HG03342 (cell line): ENCODE measurements around the gene MTR.
"Not testable (repeated sequence)": the region's sequence is repeated elsewhere in the genome, so short reads cannot be mapped to it uniquely, and the experiment has no call there.

Experiments used
- ATAC-seq: cut with Tn5 transposase; IDR thresholded peaks from one replicate; pipeline ENCODE4 v1.9.1; 2021; ENCODE audit warnings: mild to moderate bottlenecking, moderate library complexity; ENCODE audit not compliant: unreplicated experiment

The MTR gene

GRCh38 chr1:236893626-236894545 is 98.8 kb downstream of the MTR start:
- ATAC-seq = no peak

GRCh38 chr1:236895665-236896387 is 100.7 kb downstream of the MTR start:
- ATAC-seq = no peak

- ATAC-seq = no peak
Observed at GRCh38 chr1:236896716-236897115, 101.6 kb downstream of the MTR start.

GRCh38 chr1:236904892-236905741 is 110.0 kb downstream of the MTR start:
- ATAC-seq = no peak

GRCh38 chr1:236907205-236907604 is 112.1 kb downstream of the MTR start:
- ATAC-seq = no peak

GRCh38 chr1:236908669-236909068 is 113.6 kb downstream of the MTR start:
- ATAC-seq = no peak

- ATAC-seq = not testable (repeated sequence)
Observed at GRCh38 chr1:236911047-236911446, 116.0 kb downstream of the MTR start.

- ATAC-seq = no peak
Observed at GRCh38 chr1:236913371-236914037, 118.4 kb downstream of the MTR start.

- ATAC-seq = no peak
Observed at GRCh38 chr1:236914375-236914774, 119.3 kb downstream of the MTR start.

- ATAC-seq = no peak
Observed at GRCh38 chr1:236916131-236916800, 121.2 kb downstream of the MTR start.

- no peak for ATAC-seq
Observed at GRCh38 chr1:236917448-236917847, 122.4 kb downstream of the MTR start.

GRCh38 chr1:236920286-236920894 is 125.3 kb downstream of the MTR start:
- no peak for ATAC-seq

- ATAC-seq = no peak
Observed at GRCh38 chr1:236921610-236922009, 126.5 kb downstream of the MTR start.

- no peak for ATAC-seq
Observed at GRCh38 chr1:236922190-236922589, 127.1 kb downstream of the MTR start.

GRCh38 chr1:236925386-236925785 is 130.3 kb downstream of the MTR start:
- ATAC-seq = no peak

GRCh38 chr1:236930503-236930902 is 135.4 kb downstream of the MTR start:
- no peak for ATAC-seq

- ATAC-seq = no peak
Observed at GRCh38 chr1:236938760-236939159, 143.7 kb downstream of the MTR start.

- no peak for ATAC-seq
Observed at GRCh38 chr1:236942431-236942830, 147.3 kb downstream of the MTR start.

GRCh38 chr1:236944556-236944955 is 149.5 kb downstream of the MTR start:
- no peak for ATAC-seq

- ATAC-seq = no peak
Observed at GRCh38 chr1:236945002-236945401, 149.9 kb downstream of the MTR start.
